NCI-H1436 treated with DMSO at 0.1 percent for 48 hours (cell line): ENCODE data around the gene GZF1.
"Not testable (repeated sequence)": the region's sequence is repeated elsewhere in the genome, so short reads cannot be mapped to it uniquely, and the experiment has no call there.

Experiments
- DNase-seq: peaks from one replicate; lab custom pipeline; 2025; lab: John Stamatoyannopoulos, UW

GZF1 gene

DNA sequence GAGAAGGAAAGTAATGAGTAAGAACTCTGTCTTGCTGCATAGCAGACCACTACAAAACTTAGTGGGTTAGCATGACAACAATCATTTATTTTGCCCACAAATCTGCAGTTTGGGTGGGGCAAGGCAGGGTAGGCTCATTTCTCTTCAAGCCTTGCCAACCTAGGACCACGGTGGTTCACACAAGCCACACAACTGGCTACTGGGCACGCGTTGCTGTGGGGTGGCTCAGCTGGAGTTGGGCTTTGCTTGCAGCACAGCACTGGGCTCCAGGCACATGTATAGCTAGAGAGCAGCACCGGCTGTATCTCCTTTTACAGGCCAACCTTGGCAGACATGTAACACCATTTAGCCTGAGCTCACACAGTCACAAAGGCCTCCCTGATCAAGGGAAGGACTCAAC, 16.0 kb upstream of the GZF1 start:
- DNase-seq = no peak

DNA sequence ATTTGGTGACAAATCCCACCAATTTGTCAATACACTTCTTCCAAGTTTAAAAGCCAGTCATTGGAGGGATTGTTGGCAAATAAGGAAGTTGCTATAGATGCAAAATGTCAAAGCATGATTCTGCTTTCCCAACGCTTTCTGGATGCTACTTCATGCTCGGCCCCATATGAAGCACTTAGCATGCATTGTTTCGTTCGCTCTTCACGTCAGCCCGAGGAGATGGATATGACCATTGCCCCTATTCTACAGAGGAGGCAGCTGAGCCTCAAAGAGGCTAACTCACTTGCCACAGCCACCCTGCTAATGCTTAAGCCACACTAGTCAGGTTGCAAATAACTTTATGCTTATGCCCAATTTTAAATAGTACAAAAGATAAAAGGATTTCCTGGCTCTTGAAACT, 14.2 kb upstream of the GZF1 start:
- no peak for DNase-seq

DNA sequence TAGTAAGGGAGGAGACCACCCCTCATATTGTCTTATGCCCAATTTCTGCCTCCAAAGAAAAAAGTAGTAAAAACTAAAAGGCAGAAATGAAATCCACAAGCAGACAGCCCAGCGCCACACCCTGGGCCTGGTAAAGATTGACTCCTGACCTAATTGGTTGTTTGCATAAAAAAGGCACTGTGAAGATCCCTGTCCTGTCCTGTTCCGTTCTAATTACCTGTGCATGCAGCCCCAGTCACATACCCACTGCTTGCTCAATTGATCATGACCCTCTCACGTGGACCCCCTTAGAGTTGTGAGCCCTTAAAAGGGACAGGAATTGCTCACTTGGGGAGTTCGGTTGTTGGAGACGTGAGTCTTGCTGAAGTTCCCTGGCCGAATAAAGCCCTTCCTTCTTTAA, 13.5 kb upstream of the GZF1 start:
- not testable (repeated sequence) for DNase-seq

DNA sequence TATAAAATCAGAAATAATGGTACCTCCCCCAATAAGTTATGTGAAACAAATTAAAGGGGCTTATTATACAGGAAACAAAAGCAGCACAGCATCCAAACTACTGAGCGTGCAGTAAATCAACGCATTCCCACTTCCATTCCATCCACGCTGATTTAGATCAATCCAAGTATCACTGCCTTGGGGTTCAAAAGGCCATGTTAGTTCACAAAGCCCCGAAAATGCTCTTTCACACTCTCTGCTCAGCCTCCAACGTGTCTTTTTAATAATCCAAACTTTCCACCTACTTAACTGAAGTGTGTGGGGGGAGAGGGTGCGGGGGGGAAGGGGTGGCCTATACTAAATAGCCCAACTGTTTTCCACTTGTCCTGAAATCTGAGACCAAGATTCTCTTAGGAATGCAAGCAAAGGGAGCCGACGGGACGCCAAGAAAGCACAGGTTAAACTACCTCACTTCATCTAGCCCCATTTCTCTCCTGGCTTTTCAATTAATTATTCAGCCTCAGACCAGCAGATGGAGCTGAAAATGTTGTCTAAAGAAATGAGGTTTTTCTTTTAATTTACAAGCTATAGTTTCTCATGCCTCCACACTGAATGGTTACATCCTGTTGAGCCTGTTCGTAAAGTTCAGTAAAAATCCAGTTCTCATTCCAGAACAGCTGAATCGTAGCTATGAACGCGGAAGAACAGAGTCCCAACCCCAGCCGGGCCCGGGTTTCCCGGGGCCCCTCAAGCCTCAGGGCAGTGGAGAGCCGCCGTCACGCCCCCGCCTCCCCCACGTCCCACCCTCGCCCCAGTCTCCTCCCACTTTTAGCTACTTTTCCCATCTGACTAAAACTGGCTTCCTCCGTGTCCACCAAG, 12.4 kb upstream of the GZF1 start:
- DNase-seq = peak; percentile 21

DNA sequence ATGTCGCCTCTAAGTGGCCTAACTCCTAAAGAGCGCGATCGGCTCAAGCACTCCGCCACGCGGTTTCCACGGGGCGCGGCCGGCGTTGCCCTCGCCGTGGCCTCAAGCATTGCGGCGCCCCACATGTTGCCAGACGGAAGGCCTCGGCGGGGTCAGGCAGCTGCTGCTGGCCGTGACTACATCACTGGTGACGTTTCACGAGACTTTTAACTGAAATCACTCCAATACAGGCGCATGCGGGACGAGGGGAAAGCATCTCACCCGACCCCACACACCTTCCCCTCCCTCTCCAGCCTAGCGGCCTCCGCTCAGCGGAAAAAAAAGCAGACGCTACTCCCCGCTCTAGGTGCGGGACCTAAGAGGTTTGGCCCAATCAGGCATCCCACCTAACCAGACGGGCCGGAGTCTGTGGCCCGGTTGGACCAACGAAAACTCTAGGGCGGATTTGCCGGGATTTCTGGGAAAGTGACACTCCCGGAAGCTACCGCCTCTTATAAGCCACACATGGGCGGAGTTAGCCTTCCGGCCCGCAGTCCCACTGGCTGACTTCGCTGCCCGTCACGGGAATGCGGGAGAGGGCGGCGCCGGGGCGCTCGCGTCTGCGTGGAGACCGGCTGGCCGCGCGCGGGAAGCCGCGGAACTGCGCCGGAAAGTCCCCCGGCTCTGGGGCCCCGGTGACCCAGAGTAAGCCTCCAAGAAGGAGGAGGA, 11.6 kb upstream of the GZF1 start, which contains the start of gene NXT1:
Gene NXT1 (plus strand): TSS at position 596 of the 708 bp plus-strand sequence. CDS start 3,251 bp downstream, outside the sequence.
- DNase-seq = peak; percentile 84

DNA sequence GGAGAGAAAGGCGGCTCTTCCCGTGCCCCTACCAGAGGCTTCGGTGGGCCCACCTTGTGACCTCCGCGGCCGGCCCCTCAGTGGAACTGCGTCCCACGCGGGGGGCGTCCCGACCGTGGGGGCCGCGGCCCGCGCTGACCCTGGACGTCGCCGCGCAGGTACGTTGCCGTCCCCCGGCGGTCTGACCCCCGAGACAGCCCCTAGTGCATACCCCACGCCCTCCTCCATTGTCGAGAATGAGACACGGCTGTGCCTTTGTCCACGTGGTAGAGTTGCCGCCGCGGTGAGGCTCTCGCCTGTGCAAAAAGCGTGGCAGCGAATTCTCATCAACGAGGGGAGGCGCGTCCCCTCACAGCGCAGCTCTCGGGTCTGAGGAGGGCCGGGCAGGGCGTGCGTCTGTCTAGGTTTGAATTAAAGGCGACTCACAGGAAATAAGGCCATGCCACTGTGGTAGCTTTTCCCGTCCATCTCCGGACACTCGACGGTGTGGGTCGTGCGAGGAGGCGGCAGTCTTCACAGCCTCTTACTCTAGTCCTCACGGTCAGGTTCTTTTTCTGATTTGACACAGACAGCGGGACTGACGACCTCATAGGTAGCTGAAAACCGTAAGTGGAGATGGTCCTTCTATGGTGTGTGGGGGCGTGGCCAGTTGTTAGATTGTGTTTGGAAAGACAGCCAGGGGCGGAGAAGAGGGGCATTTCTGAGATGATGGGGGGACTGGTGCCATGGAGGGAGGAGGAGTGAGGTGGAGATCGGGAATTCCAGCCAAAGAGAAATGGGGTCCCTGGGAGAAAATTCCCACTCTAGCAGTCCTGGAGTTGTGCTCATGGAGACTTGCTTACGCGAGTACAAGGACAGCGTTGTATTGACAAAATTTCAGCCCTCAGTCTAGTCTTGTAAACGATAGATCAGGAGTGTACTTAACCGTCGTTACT, 10.8 kb upstream of the GZF1 start:
- no peak for DNase-seq

DNA sequence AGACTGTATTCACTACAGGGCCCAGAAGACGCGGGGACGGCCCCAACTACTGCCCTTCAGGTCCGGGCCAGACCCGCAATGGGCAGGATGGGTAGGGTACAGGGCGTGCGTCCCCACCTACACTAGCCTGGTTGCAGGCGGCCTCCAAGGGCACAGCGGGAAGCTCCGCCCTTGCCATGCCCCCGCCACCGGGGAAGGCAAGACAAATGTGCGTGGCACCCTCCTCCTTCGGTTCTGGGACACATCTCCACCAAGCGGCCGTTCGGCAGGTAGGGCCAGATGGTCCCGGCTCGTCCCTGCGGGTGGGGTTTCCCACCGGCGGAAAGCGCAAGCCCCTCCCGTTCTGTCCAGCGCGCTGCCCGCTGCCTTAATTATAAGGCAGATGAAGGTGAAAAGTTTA, 5.8 kb upstream of the GZF1 start:
- DNase-seq = no peak

DNA sequence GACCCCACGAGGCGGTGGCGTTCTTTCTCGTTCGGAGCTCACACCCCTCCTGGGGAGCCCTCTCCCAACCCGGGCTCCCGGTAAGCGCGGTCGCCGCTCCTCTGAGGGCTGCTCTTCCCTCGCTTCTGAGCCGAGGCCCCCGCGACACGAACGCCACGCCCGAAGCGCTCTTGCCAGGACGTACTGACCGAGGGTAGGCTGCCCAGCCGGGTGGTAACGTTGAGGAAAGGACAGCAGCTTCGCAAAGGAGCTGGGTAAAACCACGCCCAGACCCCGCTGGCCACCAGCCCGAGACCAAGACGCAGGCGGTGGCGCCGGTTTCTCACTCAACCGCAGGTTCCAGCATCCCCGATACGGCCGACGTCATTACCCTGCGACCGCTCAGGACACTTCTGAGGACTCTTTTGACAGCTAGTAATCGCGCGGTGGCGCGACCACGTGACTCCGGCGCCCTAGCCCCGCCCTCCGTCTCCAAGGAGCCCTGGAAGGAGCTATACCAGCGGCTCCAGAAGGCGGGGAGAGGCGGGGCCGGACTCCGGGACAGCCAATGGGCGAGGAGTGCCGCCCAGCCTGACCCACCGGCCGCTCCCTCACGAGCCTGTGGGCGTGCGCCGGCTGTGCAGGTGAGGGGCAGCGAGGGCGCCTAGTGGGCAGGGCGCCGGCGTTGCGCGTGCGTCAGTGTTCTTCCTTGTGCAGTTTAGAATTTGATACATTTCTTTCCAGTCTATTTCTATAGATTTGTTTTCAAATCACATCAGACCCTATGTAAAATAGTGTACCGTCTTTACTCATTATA, 4.0 kb upstream of the GZF1 start:
- peak; percentile 96 for DNase-seq

DNA sequence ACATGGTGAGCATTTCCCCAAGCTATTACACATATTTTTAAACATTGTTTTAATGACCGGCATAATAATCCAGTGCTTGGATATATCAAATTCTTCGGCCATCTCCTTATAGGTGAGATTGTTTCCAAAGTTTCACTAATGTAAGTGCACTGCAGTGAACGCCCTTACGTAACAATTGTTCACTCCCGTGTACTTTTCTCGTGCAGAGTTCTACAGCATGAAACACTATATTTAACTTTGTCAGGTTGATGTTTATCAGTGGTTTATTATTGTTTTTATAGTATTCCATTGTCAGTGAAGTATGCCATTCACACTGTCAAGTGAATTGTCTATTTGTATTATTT, 3.4 kb upstream of the GZF1 start:
- DNase-seq = no peak

DNA sequence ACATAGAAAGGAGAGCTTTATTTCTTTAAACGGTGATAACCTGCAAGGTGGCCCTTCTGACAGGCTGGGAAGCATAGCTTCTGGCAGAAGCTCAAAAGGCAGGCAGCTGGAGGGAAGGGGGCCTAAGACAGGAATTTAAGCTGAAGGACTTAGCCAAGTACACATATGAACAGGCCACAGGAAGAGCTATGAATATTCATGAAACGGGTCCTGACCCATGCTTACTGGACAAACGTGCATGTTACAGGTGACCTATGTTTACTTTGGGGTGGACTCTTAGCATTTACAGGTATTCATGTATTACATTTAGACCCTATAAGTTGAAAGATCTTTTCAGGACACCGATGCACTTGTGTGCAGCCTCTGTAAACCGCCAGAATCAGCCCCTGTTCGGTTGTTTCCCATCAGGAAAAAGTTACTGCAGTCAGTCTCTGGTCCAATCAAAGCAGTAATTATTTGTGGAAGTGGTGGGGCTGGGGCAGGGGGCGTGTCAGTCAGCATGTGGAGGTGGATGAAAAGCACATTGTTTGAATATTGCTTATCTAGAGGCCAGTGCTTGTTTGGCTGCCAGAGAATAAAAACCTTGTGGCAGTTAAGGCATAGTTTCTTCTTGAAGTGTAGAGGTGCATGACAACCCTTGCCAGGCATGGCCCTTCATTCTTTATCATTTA, 2.9 kb upstream of the GZF1 start:
- no peak for DNase-seq

DNA sequence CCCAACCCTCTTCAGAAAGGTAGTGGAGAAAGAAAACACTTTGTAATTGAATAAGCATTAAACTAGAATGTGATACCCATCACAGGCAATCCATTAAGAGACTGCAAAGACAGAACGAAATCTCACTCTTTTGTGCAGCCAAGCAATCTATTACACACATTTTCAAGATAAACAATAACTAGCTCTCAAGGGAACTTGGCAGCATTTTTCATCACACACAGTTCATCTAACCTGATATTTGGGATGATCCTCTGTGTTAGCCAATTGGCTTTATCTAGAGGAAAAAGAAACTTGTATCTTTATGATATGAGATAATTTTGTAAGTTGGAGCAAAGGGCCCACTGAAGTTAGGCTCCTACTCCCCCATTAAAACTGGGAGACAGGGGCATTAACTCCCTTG, 1.5 kb upstream of the GZF1 start:
- no peak for DNase-seq

DNA sequence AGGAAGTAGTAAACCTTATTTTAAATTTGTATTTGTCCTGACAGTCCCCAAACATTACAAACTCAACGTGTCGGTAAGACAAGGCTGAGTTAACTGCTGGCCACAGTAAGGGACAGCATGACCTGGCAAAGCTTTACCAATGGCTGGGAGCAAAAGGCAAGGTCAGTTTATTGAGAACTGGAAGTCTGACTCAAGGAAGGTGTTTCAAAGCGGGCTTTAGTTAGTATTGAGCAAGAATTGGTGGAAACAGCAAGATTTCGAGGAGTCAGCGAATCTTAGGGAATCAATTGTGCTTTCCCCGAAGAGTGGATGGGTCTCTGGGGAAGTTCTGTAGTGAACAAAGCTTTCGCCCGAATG, 885 bp upstream of the GZF1 start:
- DNase-seq = no peak

DNA sequence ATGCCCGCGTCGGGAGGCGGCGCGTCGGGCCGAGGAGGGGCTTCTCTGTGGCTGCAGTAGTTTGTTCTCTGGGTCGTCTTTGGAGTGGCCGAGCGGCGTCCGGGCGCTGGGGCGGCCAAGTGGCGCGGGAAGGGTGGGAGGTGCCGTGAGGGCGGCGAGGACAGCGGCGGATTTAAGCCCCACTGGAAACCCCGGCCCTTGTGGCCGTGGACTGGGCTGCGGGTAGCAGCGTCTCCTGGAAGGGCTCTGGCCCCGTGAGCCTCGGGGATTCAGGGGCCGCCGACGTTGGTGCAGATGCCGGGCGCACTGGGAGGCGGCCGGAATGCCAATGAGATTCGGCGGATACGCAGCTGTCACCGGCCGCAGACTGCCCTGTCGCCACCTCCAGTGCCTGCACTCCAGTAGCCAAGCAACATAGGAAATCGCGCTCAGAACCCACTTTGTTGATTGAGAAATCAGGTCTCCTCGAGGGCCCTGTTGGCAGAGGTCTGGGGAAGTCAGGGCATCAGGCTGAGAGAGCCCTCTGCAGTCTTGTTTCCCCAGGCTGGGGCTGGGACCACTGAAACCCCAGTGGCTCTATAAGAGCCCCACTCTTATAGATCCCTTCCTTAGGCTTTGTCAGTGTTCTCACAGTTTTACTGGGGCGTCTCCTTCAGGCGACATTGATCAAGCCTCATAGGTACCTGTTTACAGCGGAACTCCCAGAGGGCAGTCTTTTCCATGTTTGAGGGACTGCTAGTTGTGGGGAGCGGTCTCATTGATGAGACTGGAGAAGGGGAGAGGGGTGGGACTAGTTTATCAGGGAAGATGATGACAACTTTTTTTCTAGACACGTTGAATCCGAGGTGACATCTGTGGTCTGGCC, 642 bp downstream of the GZF1 start:
- DNase-seq = no peak

DNA sequence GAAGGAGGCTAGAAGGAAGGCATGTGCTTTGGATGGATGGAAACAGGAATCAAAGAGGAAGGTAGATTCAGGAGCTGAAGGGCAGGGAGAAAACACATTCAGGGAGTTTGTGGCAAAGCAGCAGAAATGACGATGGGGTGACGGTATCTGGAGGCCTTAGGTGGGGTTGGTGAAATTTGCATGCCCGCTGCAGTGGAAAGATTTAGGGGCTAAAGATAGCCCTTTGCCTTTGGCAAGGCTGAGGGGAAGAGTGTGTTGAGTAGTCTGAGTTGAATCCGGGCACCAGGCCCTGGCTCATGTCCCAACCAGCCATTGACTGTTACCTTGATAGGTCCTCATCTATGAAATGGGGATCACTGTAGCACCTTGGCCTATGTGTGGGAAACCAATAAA, 1.3 kb downstream of the GZF1 start:
- no peak for DNase-seq

DNA sequence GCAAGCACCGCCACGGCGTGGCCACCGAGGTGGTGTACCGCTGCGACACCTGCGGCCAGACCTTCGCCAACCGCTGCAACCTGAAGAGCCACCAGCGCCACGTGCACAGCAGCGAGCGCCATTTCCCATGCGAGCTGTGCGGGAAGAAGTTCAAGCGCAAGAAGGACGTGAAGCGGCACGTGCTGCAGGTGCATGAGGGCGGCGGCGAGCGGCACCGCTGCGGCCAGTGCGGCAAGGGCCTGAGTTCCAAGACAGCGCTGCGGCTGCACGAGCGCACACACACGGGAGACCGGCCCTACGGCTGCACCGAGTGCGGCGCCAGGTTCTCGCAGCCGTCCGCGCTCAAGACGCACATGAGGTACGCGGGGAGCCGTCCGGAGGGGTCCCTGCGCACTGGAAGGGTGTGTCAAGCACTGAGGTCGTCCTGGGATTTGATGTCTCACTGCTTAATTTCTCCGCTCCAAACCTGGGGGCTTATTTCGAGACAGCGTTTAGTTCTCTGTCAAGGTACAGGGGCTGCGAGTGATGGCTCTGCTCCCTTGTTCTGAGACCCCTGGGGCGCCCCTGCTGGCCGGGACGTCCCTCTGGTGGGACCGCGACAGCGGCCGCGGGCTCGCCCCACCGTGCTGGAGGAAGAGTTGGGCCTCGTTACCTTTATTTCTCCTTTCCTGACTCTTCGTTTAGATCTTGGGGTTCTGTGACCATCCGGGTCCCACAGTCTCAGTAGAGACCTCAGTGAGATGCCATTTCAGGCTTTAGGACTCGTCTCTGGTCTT, 3.6 kb downstream of the GZF1 start:
- DNase-seq = no peak

DNA sequence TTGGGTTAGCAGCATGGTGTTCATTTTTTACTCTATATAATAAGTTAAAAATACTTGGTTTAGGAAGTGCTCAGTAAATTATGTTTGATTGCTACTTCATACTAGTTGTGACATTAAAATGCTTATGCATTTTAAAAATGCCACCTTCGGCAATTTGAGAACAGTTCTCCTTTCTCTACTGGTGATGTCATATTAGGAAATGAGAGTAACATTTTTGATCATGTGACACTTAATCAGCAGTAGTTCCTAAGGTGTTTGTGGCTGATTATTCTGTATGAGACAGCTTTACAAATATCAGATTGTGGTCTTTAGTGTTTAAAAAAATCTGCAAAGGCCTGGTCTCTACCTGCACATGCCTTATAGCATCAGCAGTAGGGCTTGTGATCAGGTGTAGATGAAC, 4.4 kb downstream of the GZF1 start:
- no peak for DNase-seq

DNA sequence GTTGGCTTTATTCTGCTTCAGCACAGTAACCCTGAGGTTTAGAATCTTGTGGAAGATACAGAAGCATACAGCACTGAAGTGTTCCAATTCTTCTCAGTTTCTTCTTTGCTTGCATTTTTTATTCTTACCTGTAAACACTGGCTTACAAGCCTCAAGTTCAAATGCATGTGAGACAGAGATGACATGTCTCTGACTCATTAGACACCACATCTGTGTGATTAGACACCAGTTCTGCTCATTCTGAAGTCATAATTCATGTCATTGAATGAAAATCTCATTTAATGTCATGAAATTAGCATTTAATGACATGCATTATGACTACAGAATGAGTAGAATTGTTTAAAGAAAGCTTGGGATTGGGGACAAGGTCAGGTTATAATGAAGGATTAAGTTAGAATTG, 5.8 kb downstream of the GZF1 start:
- no peak for DNase-seq

DNA sequence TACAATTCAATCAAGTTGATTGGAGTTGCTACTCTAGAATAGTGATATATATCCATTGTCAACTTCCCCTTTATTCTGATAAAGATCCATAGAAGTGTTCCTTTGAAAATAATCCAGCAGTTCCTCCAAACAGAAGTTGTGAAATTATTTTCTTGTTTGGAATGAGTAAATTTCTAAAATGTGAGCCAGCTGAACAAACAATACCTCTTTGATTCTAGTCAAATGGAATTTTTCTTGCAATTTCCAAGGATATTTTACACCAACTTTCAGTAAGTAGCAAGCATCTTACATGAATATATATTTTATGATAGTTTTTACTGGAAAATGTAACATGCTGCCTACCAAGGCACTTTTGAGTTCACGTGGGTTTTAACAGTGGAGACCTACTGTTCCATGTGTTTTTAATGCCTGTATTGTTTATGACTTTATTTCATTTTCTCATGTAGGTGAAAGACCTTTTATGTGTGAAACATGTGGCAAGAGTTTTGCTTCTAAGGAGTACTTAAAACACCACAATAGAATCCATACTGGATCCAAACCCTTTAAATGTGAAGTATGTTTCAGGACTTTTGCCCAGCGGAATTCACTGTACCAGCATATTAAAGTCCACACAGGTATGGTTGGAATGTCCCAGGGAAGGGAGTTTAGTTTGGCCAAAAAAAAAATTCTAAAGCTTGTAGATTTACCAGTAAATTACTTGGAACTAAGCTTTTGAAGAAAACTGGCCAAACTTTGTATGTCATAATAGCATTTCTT, 6.5 kb downstream of the GZF1 start:
- no peak for DNase-seq
